A549 (cell line): ENCODE data around the gene TNS3.

ENCODE experiments used
- CTCF ChIP-seq: fragments of >200 bp; sonication (Bioruptor Twin); formaldehyde crosslinking; IDR thresholded peaks from 3 replicates; pipeline ENCODE4 v1.5.1; 2016
- ELK1 ChIP-seq: fragments of 150-350 bp; IDR thresholded peaks from 2 replicates; pipeline ENCODE4 v1.6.1; 2014; ENCODE audit warnings: low read depth, mild to moderate bottlenecking, low read length
- MAX ChIP-seq: IDR thresholded peaks from 2 replicates; pipeline ENCODE4 v1.6.1; 2012
- MAZ ChIP-seq: fragments of 150-350 bp; IDR thresholded peaks from 2 replicates; pipeline ENCODE4 v1.6.1; 2014; ENCODE audit warnings: antibody characterized with exemption, low read depth, low read length, borderline replicate concordance
- MYC ChIP-seq: IDR thresholded peaks from 2 replicates; pipeline ENCODE4 v1.6.1; 2012; ENCODE audit warnings: mild to moderate bottlenecking, inconsistent platforms, low read length, improper control_type of control experiment, borderline replicate concordance
- POLR2AphosphoS2 ChIP-seq: conservative IDR thresholded peaks from 2 replicates; pipeline ENCODE4 v1.6.1; 2012; ENCODE audit warnings: low read length, improper control_type of control experiment, inconsistent platforms
- RAD21 ChIP-seq, 2 experiments: fragments of >200 bp in 1 of 2; sonication (Bioruptor Twin) in 1 of 2; formaldehyde crosslinking in 1 of 2; IDR thresholded peaks in 1 of 2; conservative IDR thresholded peaks in 1 of 2; 2 replicates in 1 of 2; 3 replicates in 1 of 2; pipeline ENCODE4 v1.6.1; 2012 to 2018; ENCODE audit warnings: inconsistent platforms in 1 of 2
- RARB ChIP-seq: fragments of 250-450 bp; sonication (Bioruptor Pico); IDR thresholded peaks from 2 replicates; pipeline ENCODE4 v1.8.0; 2021; ENCODE audit warnings: mild to moderate bottlenecking, moderate library complexity
- SMC3 ChIP-seq: fragments of >200 bp; sonication (Bioruptor Twin); formaldehyde crosslinking; IDR thresholded peaks from 3 replicates; pipeline ENCODE4 v1.6.1; 2018; ENCODE audit warnings: inconsistent platforms
- TP53 ChIP-seq: fragments of 250-450 bp; sonication (Bioruptor Pico); IDR thresholded peaks from 2 replicates; pipeline ENCODE4 v1.5.0; 2021; ENCODE audit warnings: mild to moderate bottlenecking, moderate library complexity
- ZFP36 ChIP-seq: fragments of 450-650 bp; IDR thresholded peaks from 2 replicates; pipeline ENCODE4 v1.6.1; 2014; ENCODE audit warnings: borderline replicate concordance; ENCODE audit not compliant: partially characterized antibody

- TF ChIP-seq SMC3 (no peak), MYC (no peak), POLR2AphosphoS2 (no peak), MAX (no peak), CTCF (no peak), RAD21 (conservative IDR thresholded peaks at IDR 0.05 in 1 of 2, IDR thresholded peaks at IDR 0.05 in 1 of 2) (no peak), ZFP36 (no peak), TP53 (no peak), MAZ (no peak), ELK1 (no peak), RARB (CRISPR knock-in tag) (no peak)
Observed at GRCh38 chr7:47489624-47490023, 92.3 kb downstream of the TNS3 start.
